PC-3 (cell line): ENCODE results near the gene ZNF74.
"Not testable (repeated sequence)": the region's sequence is repeated elsewhere in the genome, so short reads cannot be mapped to it uniquely, and the experiment has no call there.

Experiments
- EZH2 ChIP-seq: fragments of 300-600 bp; sonication (generic); IDR thresholded peaks from one replicate; pipeline ENCODE4 v1.6.1; 2017; ENCODE audit warnings: antibody characterized with exemption, mild to moderate bottlenecking, low read length; ENCODE audit not compliant: unreplicated experiment
- TF ChIP-seq, protein P1 (sequence below): fragments of 300-600 bp; sonication (generic); conservative IDR thresholded peaks from 2 replicates; pipeline ENCODE4 v1.5.1; 2017; ENCODE audit warnings: antibody characterized with exemption, low read depth, mild to moderate bottlenecking, low read length

GRCh38 chr22:20362403-20362802, 31.5 kb upstream of the ZNF74 start:
- TF ChIP-seq, protein P1, sequence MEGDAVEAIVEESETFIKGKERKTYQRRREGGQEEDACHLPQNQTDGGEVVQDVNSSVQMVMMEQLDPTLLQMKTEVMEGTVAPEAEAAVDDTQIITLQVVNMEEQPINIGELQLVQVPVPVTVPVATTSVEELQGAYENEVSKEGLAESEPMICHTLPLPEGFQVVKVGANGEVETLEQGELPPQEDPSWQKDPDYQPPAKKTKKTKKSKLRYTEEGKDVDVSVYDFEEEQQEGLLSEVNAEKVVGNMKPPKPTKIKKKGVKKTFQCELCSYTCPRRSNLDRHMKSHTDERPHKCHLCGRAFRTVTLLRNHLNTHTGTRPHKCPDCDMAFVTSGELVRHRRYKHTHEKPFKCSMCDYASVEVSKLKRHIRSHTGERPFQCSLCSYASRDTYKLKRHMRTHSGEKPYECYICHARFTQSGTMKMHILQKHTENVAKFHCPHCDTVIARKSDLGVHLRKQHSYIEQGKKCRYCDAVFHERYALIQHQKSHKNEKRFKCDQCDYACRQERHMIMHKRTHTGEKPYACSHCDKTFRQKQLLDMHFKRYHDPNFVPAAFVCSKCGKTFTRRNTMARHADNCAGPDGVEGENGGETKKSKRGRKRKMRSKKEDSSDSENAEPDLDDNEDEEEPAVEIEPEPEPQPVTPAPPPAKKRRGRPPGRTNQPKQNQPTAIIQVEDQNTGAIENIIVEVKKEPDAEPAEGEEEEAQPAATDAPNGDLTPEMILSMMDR, result not testable (repeated sequence)
- TF ChIP-seq EZH2, result not testable (repeated sequence)
